ENCODE results near the gene ZCCHC8.

DNA sequence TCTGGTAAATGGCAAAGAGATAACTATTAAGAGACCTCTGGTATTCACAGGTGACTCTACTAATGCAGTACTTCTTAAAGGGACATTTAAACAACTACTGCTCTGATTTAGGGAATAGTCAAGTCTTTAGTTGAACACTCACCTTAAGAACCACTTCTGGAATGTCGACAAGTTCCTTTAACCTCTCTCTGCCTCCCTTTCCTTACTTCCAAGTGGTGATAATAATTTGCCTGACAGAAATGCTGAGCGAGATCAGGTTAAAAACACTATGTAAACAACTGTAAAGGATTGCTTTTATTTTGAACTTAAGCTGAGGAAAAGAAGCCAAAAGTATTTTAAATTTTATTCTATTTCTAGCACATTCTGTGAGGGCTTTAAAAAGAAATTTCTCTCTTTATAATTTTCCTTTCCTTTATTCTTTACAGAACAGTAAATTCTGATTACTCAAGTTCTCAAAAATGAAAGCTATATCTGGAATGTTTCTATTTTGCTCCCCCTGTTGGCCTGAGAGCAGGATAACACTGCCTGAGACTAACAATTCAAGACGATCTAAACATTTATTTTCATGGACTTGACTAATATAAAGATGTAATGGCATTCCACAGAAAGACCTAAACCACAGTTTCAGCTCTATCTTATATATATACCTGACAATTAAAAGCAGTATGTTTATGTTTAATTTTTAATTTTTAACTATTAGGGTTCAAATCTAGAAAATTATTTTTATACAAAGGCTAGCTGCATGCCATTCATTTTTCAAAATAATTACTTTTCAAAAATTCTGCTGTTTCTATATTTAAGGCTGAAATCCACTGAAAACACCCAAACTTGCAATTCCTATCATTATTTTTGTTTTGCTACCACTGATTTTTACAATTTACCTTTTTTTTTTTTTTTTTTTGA lies 29.2 kb downstream of the ZCCHC8 start:
- TF ChIP-seq, protein P1, sequence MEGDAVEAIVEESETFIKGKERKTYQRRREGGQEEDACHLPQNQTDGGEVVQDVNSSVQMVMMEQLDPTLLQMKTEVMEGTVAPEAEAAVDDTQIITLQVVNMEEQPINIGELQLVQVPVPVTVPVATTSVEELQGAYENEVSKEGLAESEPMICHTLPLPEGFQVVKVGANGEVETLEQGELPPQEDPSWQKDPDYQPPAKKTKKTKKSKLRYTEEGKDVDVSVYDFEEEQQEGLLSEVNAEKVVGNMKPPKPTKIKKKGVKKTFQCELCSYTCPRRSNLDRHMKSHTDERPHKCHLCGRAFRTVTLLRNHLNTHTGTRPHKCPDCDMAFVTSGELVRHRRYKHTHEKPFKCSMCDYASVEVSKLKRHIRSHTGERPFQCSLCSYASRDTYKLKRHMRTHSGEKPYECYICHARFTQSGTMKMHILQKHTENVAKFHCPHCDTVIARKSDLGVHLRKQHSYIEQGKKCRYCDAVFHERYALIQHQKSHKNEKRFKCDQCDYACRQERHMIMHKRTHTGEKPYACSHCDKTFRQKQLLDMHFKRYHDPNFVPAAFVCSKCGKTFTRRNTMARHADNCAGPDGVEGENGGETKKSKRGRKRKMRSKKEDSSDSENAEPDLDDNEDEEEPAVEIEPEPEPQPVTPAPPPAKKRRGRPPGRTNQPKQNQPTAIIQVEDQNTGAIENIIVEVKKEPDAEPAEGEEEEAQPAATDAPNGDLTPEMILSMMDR (IDR thresholded peaks at IDR 0.05) = peak; percentile 84
- TF ChIP-seq BHLHE40 (IDR thresholded peaks at IDR 0.05; ENCODE audit: low read depth, low read length) = no peak
- no peak for TF ChIP-seq PHF8 (IDR thresholded peaks at IDR 0.05; ENCODE audit: borderline replicate concordance, low read depth)
- no peak for TF ChIP-seq RCOR1 (IDR thresholded peaks at IDR 0.05; ENCODE audit: low read depth, low read length)
- TF ChIP-seq EP300 (IDR thresholded peaks at IDR 0.05) = no peak
- TF ChIP-seq, protein P2, sequence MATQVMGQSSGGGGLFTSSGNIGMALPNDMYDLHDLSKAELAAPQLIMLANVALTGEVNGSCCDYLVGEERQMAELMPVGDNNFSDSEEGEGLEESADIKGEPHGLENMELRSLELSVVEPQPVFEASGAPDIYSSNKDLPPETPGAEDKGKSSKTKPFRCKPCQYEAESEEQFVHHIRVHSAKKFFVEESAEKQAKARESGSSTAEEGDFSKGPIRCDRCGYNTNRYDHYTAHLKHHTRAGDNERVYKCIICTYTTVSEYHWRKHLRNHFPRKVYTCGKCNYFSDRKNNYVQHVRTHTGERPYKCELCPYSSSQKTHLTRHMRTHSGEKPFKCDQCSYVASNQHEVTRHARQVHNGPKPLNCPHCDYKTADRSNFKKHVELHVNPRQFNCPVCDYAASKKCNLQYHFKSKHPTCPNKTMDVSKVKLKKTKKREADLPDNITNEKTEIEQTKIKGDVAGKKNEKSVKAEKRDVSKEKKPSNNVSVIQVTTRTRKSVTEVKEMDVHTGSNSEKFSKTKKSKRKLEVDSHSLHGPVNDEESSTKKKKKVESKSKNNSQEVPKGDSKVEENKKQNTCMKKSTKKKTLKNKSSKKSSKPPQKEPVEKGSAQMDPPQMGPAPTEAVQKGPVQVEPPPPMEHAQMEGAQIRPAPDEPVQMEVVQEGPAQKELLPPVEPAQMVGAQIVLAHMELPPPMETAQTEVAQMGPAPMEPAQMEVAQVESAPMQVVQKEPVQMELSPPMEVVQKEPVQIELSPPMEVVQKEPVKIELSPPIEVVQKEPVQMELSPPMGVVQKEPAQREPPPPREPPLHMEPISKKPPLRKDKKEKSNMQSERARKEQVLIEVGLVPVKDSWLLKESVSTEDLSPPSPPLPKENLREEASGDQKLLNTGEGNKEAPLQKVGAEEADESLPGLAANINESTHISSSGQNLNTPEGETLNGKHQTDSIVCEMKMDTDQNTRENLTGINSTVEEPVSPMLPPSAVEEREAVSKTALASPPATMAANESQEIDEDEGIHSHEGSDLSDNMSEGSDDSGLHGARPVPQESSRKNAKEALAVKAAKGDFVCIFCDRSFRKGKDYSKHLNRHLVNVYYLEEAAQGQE (IDR thresholded peaks at IDR 0.05) = no peak
- no peak for TF ChIP-seq MYC (IDR thresholded peaks at IDR 0.05; ENCODE audit: borderline replicate concordance, low read length)
- no peak for TF ChIP-seq POLR2A (IDR thresholded peaks at IDR 0.05; ENCODE audit: low read length)
- TF ChIP-seq, protein P3, sequence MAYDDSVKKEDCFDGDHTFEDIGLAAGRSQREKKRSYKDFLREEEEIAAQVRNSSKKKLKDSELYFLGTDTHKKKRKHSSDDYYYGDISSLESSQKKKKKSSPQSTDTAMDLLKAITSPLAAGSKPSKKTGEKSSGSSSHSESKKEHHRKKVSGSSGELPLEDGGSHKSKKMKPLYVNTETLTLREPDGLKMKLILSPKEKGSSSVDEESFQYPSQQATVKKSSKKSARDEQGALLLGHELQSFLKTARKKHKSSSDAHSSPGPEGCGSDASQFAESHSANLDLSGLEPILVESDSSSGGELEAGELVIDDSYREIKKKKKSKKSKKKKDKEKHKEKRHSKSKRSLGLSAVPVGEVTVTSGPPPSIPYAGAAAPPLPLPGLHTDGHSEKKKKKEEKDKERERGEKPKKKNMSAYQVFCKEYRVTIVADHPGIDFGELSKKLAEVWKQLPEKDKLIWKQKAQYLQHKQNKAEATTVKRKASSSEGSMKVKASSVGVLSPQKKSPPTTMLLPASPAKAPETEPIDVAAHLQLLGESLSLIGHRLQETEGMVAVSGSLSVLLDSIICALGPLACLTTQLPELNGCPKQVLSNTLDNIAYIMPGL (CRISPR knock-in tag; IDR thresholded peaks at IDR 0.05; ENCODE audit: borderline replicate concordance) = no peak
- TF ChIP-seq CHD4 (IDR thresholded peaks at IDR 0.05; ENCODE audit: borderline replicate concordance) = no peak
- 0 out of 4 replicates have a peak, but pooled peaks of 1 of the 2 experiments have one; percentile 32 for TF ChIP-seq CEBPB (IDR thresholded peaks at IDR 0.05)
- no peak for TF ChIP-seq KDM1A (IDR thresholded peaks at IDR 0.05; ENCODE audit: low read depth)
- TF ChIP-seq, protein P4, sequence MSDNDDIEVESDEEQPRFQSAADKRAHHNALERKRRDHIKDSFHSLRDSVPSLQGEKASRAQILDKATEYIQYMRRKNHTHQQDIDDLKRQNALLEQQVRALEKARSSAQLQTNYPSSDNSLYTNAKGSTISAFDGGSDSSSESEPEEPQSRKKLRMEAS (IDR thresholded peaks at IDR 0.05) = no peak
